GM21825 (cell line): Measurements from ENCODE around the gene ULK4.
"Not testable (repeated sequence)": the region's sequence is repeated elsewhere in the genome, so short reads cannot be mapped to it uniquely, and the experiment has no call there.

Experiments used
- ATAC-seq: cut with Tn5 transposase; IDR thresholded peaks from one replicate; pipeline ENCODE4 v1.9.1; 2021; ENCODE audit warnings: mild to moderate bottlenecking, moderate library complexity; ENCODE audit not compliant: unreplicated experiment

ULK4 gene

DNA sequence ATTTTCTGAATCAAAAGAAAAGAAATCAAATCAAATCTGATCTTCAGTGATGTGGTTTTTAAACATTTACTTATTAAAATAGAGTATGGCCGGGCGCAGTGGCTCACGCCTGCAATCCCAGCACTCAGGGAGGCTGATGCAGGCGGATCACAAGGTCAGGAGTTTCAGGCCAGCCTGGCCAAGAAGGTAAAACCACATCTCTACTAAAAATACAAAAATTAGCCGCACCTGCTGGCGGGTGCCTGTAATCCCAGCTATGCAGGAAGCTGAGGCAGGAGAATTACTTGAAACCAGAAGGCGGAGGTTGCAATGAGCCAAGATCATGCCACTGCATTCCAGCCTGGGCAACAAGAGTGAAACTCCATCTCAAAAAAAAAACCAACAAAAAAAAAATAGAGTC, 169.1 kb downstream of the ULK4 start:
- ATAC-seq = no peak

- no peak for ATAC-seq
Observed at GRCh38 chr3:41769106-41769505, 192.8 kb downstream of the ULK4 start.

DNA sequence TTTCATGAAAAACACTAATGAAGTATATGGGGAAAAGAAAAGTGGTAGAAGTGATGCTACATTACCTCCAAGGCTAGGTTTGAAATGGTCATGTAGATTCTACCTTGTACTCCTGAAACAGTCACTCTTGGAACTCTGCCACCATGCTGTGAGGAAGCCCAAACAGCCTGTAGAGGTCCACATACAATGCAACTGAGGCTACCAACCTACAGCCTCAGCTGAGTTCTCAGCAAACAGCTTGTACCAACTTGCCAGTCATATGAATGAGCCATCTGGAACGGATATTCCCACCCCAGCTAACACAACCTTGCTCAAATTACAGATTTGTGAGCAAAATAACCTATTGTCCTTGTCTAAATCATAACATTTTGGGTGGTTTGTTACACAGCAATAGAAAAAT, 193.5 kb downstream of the ULK4 start:
- no peak for ATAC-seq

- ATAC-seq = not testable (repeated sequence)
Observed at GRCh38 chr3:41762867-41763266, 199.0 kb downstream of the ULK4 start.

GRCh38 chr3:41753651-41754050, 208.3 kb downstream of the ULK4 start:
- no peak for ATAC-seq

- no peak for ATAC-seq
Observed at GRCh38 chr3:41751597-41751996, 210.3 kb downstream of the ULK4 start.

- ATAC-seq = no peak
Observed at GRCh38 chr3:41749988-41750387, 211.9 kb downstream of the ULK4 start.

- ATAC-seq = no peak
Observed at GRCh38 chr3:41746215-41746614, 215.7 kb downstream of the ULK4 start.

DNA sequence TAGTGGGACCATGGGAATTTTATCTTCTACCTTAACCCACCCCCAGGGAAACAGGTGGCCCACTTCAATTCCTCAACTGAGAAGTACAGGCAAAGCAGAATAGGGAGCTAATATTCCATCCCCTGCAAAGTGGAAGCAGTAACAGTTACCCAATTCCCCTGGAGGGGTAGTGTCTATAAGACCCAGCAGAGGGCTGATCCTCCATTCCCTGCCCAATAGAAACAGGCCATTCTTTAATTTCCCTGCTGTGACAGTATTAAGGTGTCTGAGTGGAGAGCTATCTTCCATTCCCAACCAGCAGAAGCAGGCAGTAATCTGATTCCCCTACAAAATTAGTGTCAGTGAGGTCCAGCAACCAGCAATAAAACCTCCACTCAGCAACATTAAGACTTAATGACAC, 219.8 kb downstream of the ULK4 start:
- no peak for ATAC-seq

DNA sequence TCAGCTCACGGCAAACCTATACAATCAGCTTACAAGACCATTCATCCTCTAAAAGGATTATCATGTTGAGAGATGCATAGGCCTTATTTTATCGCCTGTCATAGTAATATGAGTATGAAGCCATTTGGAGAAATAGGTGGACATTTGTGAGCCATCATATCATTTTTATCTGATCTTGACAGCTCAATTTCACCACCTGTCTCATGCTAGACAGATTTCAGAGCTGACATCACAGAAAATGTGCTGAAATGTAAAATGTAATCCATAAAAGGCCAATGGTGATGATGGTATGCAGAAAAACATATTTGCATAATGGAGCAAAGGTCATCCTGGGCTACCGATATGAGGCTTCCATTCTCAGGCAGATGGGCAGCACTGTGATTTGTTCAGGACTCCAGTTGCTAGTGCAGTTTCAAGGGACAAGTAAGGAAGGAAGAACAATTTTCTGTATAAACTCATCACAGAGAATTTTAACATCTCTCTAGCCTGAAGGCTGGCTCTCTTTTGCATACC, 221.5 kb downstream of the ULK4 start:
- ATAC-seq = no peak

GRCh38 chr3:41726891-41727290, 235.0 kb downstream of the ULK4 start:
- no peak for ATAC-seq

- ATAC-seq = no peak
Observed at GRCh38 chr3:41717641-41718040, 244.3 kb downstream of the ULK4 start.

GRCh38 chr3:41716471-41716870, 245.4 kb downstream of the ULK4 start:
- no peak for ATAC-seq

DNA sequence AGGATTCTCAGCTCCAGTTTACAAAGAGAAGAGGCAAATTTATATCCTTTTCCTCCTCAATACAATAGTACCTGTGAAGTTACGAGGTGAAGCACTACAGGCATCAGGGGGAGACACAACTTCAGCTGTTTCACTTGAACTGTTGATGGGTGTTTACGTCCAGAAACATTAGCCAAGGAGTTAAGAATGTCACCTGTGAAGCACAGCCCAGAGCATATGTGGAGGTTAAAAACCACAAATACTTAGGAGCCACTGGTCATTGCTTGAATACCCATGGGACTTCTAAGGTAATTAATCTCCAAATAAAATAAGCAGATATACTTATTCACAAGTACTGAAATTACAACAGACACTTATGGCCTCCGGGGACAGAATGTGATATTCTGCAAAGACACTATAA, 246.5 kb downstream of the ULK4 start:
- no peak for ATAC-seq

- ATAC-seq = no peak
Observed at GRCh38 chr3:41711651-41712050, 250.3 kb downstream of the ULK4 start.

DNA sequence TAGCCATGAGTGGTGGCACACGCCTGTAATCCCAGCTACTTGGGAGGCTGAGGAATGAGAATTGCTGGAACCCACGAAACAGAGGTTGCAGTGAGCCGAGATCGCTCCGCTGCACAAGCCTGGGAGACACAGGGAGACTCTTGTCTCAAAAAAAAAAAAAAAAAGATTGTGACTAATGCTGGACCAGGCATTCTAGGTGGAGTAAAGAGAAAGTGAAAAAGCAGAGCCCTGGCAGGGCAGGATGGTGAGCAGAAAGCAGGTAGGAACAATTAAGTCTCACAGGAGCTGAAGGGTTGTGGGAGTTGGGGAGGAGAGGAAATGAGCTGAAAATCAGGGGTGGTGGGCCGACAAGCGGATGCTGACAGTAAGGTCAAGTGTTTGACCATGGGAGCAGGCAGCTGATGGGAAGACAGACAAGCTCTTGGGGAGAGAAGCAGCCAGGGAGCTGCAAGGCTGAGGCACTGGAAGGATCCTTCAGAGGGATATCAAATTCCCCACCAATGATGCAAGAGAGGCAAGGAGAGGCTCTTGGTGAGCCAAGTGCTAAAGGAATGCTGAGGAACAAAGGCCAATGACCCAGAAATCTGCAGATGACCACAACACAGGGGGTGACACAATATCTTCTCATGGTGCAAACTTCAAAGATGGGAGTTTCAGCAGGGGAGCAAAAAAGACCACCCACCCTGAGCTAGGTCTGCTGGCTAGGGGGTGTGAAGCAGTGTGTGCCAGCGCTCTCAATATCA, 251.1 kb downstream of the ULK4 start:
- ATAC-seq = no peak

- ATAC-seq = not testable (repeated sequence)
Observed at GRCh38 chr3:41709213-41709612, 252.7 kb downstream of the ULK4 start.

DNA sequence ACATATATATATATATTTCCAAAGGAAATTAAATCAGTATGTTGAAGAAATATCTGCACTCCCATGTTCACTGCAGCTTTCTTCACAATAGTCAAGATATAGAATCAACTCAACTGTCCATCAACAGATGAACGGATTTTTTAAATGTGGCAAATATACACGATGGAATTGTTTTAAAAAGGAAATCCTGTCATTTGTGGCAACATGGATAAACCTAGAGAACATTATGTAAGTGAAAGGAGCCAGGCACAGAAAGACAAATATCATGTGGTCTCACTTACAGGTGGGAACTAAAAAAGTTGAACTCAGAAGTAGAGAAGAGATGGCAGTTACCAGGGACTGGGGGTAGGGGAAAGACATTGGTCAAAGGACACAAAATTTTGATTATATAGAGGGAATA, 253.7 kb downstream of the ULK4 start:
- no peak for ATAC-seq

DNA sequence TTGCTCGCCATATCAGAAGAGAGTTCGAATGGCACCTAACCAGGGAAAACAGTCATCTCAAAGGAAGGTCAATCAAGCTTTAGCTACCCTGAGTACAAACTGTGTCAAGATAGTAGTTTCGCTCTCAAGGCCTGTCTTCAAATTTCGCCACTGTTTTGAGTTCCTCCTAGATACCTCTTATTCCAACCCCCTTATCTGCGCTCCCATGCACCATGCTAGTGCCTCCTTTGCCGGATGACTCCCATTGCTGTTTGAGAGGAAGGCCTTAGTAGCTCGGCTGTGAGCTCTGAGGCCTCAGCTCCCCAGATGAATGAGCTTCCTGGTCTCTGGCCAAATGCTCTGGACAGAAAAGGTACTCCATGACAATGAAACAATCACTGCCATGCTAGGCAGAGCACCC, 256.0 kb downstream of the ULK4 start:
- no peak for ATAC-seq

DNA sequence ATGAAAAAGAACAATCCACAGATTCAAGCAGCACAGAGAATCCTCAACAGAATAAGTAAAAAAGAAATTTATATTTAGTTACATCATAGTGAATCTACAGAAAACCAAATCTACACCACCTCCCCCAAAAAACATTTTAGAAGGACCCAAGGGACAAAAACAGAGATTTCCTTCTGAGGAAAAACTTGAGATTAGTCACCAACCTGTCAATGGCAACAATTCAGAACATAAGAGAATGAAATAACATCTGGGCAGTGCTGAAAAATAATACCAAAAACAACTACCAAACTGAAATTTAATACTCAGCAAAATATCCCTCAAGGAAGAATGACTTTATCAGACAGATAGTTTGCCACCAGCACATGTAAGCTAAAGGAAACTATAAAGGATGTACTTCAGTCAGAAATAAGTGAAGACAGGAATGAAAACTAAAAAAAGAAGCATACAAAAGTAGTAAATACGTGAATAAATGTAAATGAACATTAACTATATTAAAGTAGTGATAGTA, 260.7 kb downstream of the ULK4 start:
- no peak for ATAC-seq

DNA sequence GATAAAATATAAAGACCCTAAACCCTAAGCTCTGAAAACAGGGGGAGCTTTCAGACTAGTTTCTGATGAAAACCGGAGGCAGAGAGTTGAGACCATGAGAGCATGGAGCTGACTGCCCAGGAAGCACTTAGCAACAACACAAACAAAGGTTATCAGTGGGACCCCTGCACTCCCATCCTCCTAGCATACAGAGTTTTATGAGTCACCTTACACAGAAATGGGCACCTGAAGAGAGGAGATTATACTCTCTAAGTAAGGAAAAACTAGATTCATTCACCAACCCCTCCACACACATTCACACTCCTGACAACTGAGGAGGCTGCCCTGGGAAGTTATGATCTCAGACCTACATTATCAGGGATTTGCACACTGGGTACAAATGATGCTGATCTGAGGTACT, 261.7 kb downstream of the ULK4 start:
- ATAC-seq = no peak

GRCh38 chr3:41698898-41699297, 263.0 kb downstream of the ULK4 start:
- no peak for ATAC-seq

DNA sequence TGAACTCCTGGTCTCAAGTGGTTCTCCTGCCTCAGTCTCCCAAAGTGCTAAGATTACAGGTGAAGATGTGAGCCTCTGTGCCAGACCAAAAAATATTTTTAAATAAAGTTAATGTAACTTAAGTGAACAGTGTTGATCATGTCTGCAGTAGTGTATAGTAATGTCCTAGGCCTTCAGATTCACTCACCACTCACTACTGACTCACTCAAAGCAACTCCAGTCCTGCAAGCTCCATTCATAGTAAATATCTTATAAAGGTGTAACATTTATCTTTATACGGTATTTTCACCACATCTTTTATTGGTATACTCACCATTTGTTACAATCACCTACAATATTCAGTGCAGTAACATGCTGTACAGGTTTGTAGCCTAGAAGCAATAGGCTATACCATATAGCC, 264.2 kb downstream of the ULK4 start:
- no peak for ATAC-seq
